DMS53 (cell line): Measurements from ENCODE around the gene ZCCHC8.
"Not testable (repeated sequence)": the region's sequence is repeated elsewhere in the genome, so short reads cannot be mapped to it uniquely, and the experiment has no call there.

Source experiments
- DNase-seq: peaks from one replicate; lab custom pipeline; 2025; lab: John Stamatoyannopoulos, UW

ZCCHC8 gene

GRCh38 chr12:122508163-122508562 is 7.4 kb upstream of the ZCCHC8 start:
- DNase-seq, result no peak

- DNase-seq, result no peak
Observed at GRCh38 chr12:122506393-122506938, 5.7 kb upstream of the ZCCHC8 start.

DNA sequence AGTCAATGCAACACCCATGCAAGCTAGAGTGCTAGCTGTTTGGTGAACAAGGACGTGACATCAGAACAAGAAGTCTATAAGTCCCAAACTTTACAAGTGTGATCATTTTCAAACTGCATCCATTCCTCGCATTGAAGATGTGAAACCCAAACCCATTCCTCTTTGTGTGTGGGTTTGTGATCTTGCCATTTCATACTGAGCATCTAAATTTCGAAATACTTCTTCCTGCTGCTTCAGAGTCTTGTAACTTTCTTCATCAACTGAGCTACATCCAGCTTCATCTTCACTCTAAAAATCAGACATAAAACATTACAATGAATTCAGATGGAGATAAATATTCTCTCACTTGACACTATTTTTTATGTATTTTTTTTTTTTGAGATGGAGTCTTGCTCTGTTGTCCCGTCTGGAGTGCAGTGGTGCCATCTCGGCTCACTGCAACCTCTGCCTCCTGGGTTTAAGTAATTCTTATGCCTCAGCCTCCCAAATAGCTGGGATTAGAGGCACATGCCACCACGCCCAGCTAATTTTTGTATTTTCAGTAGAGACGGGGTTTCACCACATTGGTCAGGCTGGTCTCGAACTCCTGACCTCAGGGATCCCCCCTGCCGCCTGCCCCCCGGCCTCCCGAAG is 4.8 kb upstream of the ZCCHC8 start:
- no peak for DNase-seq

DNA sequence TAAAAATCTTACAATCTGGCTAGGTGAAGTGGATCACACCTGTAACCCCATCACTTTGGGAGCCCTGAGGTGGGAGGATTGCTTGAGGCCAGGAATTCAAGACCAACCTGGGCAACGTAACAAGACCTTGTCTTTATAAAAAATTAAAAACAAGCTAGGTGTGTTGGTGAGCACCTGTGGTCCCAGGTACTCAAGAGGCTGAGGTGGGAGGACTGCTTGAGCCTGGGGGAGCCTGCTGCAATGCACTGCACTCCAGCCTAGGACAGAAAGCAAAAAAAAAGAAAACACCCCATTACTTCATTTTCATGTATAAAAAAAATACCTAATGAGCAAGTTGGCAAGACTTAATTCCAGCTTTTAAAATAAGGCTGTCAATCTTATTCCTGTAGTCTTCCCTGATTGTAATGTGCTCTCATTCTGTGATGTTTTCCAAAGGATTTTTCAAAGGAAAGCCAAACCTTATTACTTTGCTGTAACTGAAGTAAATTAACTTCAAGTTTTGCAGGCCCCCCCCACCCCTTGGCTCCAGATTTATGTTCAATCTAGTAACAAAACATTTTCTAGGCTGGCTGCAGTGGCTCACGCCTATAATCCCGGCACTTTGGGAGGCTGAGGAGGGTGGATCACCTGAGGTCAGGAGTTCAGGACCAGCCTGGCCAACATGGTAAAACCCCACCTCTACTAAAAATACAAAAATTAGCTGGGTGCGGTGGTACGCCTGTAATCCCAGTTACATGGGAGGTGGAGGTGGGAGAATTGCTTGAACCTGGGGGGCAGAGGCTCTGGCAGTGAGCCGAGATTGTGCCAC is 3.3 kb upstream of the ZCCHC8 start:
- no peak for DNase-seq

DNA sequence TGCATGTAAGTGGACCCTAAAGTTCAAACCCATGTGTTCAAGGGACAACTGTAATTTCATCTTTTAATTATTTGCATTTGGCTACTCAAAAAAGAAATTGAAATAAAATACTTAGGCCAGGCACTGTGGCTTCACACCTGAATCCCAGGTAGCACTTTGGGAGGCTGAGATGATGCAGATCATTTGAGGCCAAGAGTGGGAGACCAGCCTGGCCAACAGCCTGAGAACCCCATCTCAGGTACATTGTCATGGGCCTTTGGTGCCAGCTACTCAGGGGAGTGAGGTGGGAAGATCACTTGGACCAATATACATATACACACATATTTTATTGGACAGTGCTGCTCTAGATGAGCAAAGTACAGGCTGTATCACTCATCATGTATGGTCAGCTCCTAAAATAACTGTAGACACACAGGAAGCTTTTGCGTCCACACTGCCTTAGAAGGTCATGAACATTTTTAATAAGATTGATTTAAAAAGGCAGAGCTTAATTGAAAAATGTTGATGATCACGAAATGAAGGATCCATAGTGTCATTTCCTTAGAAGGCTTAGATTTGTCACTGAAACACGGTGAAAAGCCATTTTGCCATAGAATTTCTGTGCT is 2.5 kb upstream of the ZCCHC8 start:
- DNase-seq, result no peak

DNA sequence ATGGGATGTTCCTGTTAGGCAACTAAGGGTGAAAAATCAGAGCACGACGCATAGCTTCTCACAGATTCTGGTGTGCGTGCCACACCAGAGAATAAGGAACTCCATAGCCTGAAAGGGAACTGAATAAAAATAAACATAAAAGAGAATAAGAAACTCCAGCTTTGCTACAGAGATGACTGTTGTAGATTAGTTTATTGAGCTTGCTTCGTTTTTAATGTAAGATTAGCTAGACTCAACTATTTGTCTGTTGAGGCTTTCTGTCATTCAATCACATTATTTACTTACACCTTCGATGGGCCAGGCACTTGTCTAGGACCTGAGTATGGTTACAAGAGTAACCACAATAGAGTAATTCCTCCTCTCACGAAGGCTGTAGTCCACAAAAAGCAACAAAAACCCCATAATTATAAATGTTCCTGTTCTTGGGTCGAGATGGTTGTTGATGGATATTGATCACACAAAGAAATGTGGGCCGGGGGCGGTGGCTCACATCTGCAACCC is 807 bp upstream of the ZCCHC8 start:
- peak; percentile 53 for DNase-seq

DNA sequence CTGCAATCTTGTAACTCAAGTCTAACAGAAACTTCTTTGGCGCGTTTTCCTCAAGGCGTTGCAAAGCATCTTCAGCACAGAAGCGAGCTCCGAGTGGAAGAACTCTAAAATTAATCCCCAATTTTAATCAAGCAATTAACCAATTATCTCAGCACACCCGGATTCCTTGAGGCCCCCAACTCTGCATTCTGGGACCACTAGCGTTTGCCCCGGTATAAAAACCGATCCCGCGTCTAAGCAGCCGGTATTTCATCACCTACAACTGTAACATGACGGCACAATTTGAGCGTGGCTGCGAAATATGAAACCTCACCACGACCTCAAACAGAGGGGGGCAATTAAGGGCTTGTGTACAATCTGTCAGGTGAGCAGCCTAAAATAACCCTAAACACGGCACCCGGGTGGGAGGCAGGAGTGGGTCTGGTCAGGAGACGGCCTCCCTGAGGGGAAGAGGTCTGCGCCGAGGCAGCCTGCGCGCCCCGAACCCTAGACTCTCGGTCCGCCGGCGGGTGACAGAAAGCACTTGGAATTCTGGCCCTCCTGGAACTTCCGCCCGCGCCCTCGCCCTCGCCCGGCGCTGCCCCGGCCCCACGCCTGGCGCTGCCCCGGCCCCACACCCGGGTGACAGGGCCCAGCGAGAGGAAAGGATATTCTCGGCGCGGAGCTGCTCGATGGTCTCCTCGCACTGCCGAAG is 594 bp downstream of the ZCCHC8 start:
- DNase-seq, result peak; percentile 83

DNA sequence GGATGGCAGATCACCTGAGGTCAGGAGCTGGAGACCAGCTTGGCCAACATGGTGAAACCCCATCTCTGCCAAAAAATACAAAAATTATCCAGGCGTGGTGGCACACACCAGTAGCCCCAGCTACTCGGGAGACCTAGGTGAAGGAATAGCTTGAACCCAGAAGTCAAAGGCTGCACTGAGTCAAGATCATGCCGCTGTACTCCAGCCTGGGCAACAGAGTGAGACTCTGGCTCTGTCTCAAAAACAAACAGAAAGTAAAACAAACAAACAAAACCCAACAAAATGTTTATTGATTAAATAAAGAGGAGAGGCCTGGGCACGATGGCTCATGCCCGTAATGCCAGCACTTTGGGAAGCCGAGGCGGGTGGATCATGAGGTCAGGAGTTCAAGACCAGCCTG is 5.5 kb downstream of the ZCCHC8 start:
- no peak for DNase-seq

DNA sequence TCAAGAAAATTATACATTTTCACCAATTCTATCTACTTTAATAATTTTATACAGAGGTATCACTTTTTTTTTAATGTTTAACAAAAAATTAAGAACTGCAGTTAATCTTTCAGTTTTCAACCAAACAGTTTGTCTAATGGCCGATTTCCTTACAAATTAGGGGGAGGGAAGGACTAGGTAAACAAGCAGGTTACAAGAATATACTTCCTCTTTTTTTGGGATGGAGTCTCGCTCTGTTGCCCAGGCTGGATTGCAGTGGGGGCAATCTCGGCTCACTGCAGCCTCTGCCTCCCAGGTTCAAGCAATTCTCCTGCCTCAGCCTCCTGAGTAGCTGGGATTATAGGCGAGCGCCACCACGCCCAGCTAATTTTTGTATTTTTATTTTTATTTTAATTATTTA is 7.5 kb downstream of the ZCCHC8 start:
- not testable (repeated sequence) for DNase-seq

DNA sequence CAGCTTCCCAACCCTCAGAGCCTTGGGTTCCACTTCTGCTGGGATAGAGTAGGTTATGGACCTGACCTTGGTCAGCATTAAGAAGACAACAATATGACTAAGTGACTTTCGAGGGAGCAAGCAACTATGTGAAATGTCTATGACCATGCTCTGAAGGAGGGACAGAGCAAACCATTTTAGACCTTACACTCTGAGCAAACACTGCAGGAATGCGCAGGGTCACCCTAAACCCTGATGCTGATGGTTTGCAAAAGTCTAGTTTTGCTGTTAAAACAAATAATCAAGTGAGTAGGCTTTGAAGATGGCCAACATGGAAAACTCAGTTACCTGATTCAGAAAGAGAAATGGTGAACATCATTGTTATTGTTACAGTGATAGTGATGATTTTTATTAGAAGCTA is 8.7 kb downstream of the ZCCHC8 start:
- no peak for DNase-seq

DNA sequence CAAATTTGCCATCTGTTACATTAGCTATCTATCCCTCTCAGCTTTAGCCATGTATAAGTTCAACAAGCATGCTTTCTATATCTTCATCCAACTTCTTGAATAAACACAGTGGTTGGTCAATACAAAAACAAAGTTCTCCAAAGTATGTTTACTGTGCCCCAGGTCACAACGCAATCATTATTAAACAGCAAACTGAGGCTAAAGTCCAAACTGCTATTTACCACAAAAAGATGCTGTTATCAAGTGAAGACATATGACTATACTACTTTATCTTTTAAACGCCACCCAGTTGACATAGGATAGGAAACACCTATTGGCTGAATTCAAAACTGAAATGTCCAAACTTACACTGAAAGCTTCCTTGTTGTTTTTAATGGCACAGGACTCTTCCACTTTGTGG is 11.7 kb downstream of the ZCCHC8 start:
- DNase-seq, result no peak

- not testable (repeated sequence) for DNase-seq
Observed at GRCh38 chr12:122487807-122488206, 12.9 kb downstream of the ZCCHC8 start.

DNA sequence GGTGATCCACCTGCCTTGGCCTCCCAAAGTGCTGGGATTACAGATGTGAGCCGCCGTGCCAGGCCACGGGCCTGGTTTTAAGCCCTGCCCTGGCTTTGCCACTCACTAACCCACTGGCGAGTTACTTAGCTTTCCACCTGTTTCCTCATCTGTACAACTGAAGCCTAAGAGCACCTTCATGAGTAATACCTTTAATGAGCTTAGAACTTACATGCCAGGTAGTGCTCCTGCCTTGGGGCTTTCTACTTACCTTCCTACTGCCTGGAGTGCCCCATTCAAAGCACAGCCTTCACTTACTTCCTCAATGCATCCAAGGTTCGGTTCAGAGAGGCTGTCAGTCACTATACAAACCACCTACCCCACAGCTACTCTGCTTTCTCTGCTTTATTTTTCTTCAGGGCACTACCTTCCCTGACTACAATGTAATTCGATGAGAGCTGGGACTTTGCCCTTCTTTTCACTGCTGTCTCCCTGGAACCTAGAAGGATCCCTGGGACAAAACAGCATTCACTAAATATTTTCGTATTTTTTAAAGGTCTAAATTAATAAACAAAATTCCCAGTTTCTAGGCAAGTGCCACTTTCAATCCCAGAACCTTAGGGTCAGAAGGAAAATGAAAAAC is 13.8 kb downstream of the ZCCHC8 start:
- no peak for DNase-seq

DNA sequence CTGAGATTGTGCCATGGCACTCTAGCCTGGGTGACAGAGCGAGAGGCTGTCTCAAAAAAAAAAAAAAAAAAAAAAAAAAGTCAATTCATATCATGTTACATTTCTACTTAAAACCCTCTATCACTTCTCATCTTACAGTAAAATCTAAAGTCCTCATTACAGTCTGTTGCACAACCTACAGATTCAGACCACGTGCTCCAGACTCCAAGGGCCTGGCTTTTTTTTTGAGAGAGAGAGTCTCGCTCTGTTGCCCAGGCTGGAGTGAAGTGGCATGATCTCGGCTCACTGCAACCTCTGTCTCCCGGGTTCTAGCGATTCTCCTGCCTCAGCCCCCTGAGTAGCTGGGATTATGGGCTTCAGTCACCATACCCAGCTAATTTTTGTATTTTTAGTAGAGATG is 14.4 kb downstream of the ZCCHC8 start:
- not testable (repeated sequence) for DNase-seq

GRCh38 chr12:122484385-122484784 is 16.3 kb downstream of the ZCCHC8 start:
- DNase-seq, result not testable (repeated sequence)

DNA sequence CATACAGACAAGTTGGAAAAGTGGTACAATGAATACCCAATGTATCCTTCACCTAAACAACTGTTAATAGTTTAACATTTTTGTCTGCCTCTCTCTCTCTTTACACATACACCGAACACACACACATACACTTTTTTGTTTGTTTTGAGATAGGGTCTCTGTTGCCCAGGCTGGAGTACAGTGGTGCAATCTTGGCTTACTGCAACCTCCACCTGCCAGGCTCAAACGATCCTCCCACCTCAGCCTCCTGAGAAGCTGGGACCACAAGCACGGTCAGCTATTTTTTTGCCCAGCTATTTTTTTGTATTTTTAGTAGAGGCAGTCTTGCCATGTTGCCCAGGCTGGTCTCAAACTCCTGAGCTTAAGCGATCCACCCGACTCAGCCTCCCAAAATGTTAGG is 16.8 kb downstream of the ZCCHC8 start:
- DNase-seq, result no peak

DNA sequence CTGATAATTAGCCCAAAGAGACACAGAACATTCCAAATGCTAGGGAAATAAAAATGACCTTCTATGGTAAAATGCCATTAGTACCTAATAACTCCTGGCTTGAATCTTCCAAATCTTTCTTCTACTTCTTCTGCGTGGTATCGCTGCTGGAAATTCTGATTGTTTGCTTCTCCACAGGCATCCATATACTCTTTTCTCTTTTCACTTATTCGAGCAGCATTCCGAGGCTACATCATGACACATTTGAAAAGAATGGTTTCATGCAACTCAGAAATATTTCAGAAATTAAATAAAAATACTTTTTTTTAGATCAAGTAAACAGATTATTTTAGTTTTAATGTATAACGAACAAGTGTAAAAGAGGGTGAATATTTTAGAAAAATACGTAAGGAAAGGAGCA is 18.9 kb downstream of the ZCCHC8 start:
- DNase-seq, result no peak

DNA sequence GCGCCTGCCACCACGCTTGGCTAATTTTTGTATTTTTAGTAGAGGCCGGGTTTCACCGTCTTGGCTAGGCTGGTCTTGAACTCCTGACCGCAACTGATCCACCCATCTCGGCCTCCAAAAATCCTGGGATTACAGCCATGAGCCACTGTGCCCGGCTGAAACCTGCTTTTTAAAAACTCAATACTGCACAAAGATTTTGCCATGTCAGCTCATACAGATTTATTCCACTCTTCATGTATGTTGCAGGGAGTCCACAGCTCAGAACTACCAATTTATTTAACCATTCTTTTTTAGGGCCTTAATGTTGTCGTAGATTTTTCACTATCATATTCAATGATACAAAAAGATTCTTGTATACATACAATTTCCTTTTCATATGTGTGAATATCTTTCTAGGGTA is 20.0 kb downstream of the ZCCHC8 start:
- no peak for DNase-seq

- DNase-seq, result no peak
Observed at GRCh38 chr12:122474324-122474716, 26.4 kb downstream of the ZCCHC8 start.

GRCh38 chr12:122473543-122474323 is 27.0 kb downstream of the ZCCHC8 start:
- DNase-seq, result no peak
